ENCODE data around the gene TKTL1. TPM values are rescaled to one million over a fixed set of nuclear protein-coding genes. Genes with fewer than 3 reads are reported as not detected.
A peak's percentile ranks its signal among the peaks of the same experiment; 100 is the strongest.

The TKTL1 gene
- total and polyA plus RNA-seq, 2 of the 8 experiments (the other 6 are each of a cell fraction or from before 2014, with no cell fraction given), result 0.05 TPM; not detected in 1

DNA sequence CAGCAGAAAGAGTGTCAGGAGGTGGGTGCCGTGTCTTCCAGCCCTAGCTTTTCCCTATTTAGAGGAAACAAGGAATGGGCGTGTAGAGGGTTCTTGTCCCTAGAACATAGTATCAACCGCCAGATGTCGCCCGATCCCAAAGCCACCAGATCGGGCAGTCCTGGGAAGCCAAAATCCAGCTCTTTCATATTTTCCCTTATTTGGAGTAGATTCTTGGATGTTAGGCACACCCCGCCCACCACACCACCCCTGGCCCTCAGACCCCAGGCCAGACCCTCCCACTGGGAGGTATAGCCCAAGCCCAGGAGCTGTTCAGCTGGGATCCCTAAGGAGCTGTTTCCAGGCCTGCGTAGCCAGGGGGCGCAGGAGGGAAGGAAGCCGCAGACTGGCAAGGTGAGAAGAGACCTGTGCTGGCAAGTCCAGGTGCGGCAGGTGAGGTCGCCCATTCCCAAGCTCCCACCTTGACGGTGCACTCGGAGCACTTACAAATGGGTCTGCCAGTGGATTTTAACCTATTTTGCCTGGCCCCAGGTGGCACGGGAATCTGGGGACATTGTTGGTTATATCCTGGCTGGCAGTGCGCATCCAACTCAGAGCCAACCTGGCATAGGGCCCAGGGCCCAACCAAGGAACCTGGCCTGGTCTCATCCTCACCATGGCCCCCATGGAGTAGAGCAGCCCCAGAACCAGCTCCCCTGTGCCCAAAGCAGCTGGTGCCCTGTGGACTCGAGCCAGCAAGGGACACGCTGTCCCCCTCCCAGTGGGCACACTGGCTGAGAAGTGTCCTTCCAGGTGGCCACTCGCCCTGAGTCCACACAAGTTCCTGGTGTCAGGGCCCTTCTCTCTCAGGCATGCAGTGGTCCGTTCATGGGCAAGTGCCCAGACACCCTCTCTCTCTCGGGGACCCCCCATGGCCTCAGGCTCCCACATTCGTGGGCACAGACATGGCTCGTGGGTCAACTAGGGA is 78.0 kb downstream of the TKTL1 start (continued):
- TF ChIP-seq JUN (IDR thresholded peaks at IDR 0.05; ENCODE audit: low read depth, low read length) (no peak), SIN3A (conservative IDR thresholded peaks at IDR 0.05 in 1 of 2, IDR thresholded peaks at IDR 0.05 in 1 of 2; ENCODE audit: low read depth in 1 of 2, low read length in 2 of 2) (no peak), RXRA (IDR thresholded peaks at IDR 0.05; ENCODE audit: insufficient read depth, low read depth, low read length) (no peak), SRF (IDR thresholded peaks at IDR 0.05; ENCODE audit: low read depth, low read length) (peak; percentile 63; the same call in 1 of the 2 replicates), ATF3 (IDR thresholded peaks at IDR 0.05; ENCODE audit: insufficient read depth, low read depth, low read length) (no peak), RAD21 (IDR thresholded peaks at IDR 0.05 in 1 of 2, conservative IDR thresholded peaks at IDR 0.05 in 1 of 2; ENCODE audit: low read depth in 2 of 2, low read length in 2 of 2) (peak; percentile 11 to 44), CHD1 (IDR thresholded peaks at IDR 0.05; ENCODE audit: low read depth, low read length) (no peak), CTCF (IDR thresholded peaks at IDR 0.05; ENCODE audit: control extremely low read depth in 1 of 3, insufficient read depth in 1 of 3, low read depth in 1 of 3, low read length in 3 of 3) (peak in 2 of 3 experiments; percentile 67 to 77; a peak in 3 of 4 replicates), ASH2L (IDR thresholded peaks at IDR 0.05; ENCODE audit: low read length) (no peak), BCL11A (IDR thresholded peaks at IDR 0.05; ENCODE audit: low read depth in 2 of 2, low read length in 2 of 2) (no peak), JUND (IDR thresholded peaks at IDR 0.05; ENCODE audit: low read length) (no peak), EZH2 (IDR thresholded peaks at IDR 0.05; ENCODE audit: low read depth, low read length, severe bottlenecking) (no peak), CEBPB (IDR thresholded peaks at IDR 0.05; ENCODE audit: low read depth, low read length) (no peak)
